Pulmonary artery endothelial cell (primary cell): Measurements from ENCODE around the gene COA3. TPM values are rescaled to one million over a fixed set of nuclear protein-coding genes. Genes with fewer than 3 reads are reported as not detected.

Experiments used
- DNase-seq: peaks from one replicate; pipeline ENCODE4 v3.0.0-alpha.2; 2011; ENCODE audit warnings: low read depth, low spot score
- total RNA-seq: library from RNA; depleted of rRNA; stranded (reverse); fragments of >200 nt; gene quantifications from 2 replicates; pipeline ENCODE4 v1.2.3, GENCODE V29; 2014

The COA3 gene
- total RNA-seq, 1 donor from 2014 or later = 73.5 TPM

- no peak for DNase-seq
Measured at GRCh38 chr17:42754782-42755181, 43.7 kb downstream of the COA3 start.

- DNase-seq = no peak
Measured at GRCh38 chr17:42751628-42752027, 46.9 kb downstream of the COA3 start.

- no peak for DNase-seq
Measured at GRCh38 chr17:42750739-42751344, 47.7 kb downstream of the COA3 start.

GRCh38 chr17:42748908-42749798, 49.4 kb downstream of the COA3 start:
- no peak for DNase-seq

GRCh38 chr17:42748202-42748907, 50.1 kb downstream of the COA3 start:
- DNase-seq = no peak

Other genes with a start within 250 kb of the COA3 start
- gene HSD17B1, start 245.8 kb downstream of the COA3 start, total RNA-seq = 0.18 and 0.79 TPM in 2 replicates
- gene COASY, start 236.6 kb downstream of the COA3 start, total RNA-seq = 13.8 and 14.5 TPM in 2 replicates
- gene MLX, start 231.6 kb downstream of the COA3 start, total RNA-seq = 33.2 and 44.8 TPM in 2 replicates
- gene PSMC3IP, start 221.0 kb downstream of the COA3 start, total RNA-seq = 7.6 and 9.2 TPM in 2 replicates
- 52.4 and 54.0 TPM in 2 replicates for gene RETREG3, start 189.3 kb downstream of the COA3 start, total RNA-seq
- 24.3 and 42.7 TPM in 2 replicates for gene TUBG1, start 189.0 kb downstream of the COA3 start, total RNA-seq
- gene TUBG2, start 139.4 kb downstream of the COA3 start, total RNA-seq = 3.6 and 4.4 TPM in 2 replicates
- gene PLEKHH3, start 121.7 kb downstream of the COA3 start, total RNA-seq = 6.3 and 8.5 TPM in 2 replicates
- 1.9 and 2.2 TPM in 2 replicates for gene CCR10, start 116.9 kb downstream of the COA3 start, total RNA-seq
- gene CNTNAP1, start 116.2 kb downstream of the COA3 start, total RNA-seq = 30.9 and 35.4 TPM in 2 replicates
- 7.5 and 13.4 TPM in 2 replicates for gene EZH1, start 53.7 kb downstream of the COA3 start, total RNA-seq
- 2.1 and 5.4 TPM in 2 replicates for gene RAMP2, start 37.5 kb downstream of the COA3 start, total RNA-seq
- 39.0 and 55.6 TPM in 2 replicates for gene VPS25, start 25.3 kb downstream of the COA3 start, total RNA-seq
- 0.33 and 2.6 TPM in 2 replicates for gene WNK4, start 18.1 kb downstream of the COA3 start, total RNA-seq
- gene CNTD1, start 157 bp upstream of the COA3 start, total RNA-seq = 0.04 TPM in 1 of 2 replicates, not detected in the other
- 172 and 180 TPM in 2 replicates for gene BECN1, start 25.6 kb upstream of the COA3 start, total RNA-seq
- gene PSME3, start 34.7 kb upstream of the COA3 start, total RNA-seq = 89.3 and 111 TPM in 2 replicates
- gene AOC2, start 45.9 kb upstream of the COA3 start, total RNA-seq = 0.26 and 0.49 TPM in 2 replicates
- gene AOC3, start 52.5 kb upstream of the COA3 start, total RNA-seq = 0.04 TPM in 1 of 2 replicates, not detected in the other
- not detected in 2 replicates for gene G6PC1, start 102.1 kb upstream of the COA3 start, total RNA-seq
- 22.2 and 29.3 TPM in 2 replicates for gene AARSD1, start 165.8 kb upstream of the COA3 start, total RNA-seq
- gene PTGES3L, start 181.4 kb upstream of the COA3 start, total RNA-seq = 0.26 TPM in 1 of 2 replicates, not detected in the other
- gene RUNDC1, start 181.9 kb upstream of the COA3 start, total RNA-seq = 11.7 and 12.5 TPM in 2 replicates
- gene RPL27, start 199.7 kb upstream of the COA3 start, total RNA-seq = 827 and 1,178 TPM in 2 replicates
- gene IFI35, start 208.1 kb upstream of the COA3 start, total RNA-seq = 15.0 and 20.3 TPM in 2 replicates
- gene VAT1, start 223.7 kb upstream of the COA3 start, total RNA-seq = 226 and 227 TPM in 2 replicates
- gene RND2, start 226.5 kb upstream of the COA3 start, total RNA-seq = 0.35 and 0.46 TPM in 2 replicates